ENCODE results near the gene BIRC6. TPM values are rescaled to one million over a fixed set of nuclear protein-coding genes. Genes with fewer than 3 reads are reported as not detected.

Gene BIRC6
- polyA plus RNA-seq, 2 of the 4 experiments (the other 2 are of a cell fraction), result 21.0 to 111 TPM

DNA sequence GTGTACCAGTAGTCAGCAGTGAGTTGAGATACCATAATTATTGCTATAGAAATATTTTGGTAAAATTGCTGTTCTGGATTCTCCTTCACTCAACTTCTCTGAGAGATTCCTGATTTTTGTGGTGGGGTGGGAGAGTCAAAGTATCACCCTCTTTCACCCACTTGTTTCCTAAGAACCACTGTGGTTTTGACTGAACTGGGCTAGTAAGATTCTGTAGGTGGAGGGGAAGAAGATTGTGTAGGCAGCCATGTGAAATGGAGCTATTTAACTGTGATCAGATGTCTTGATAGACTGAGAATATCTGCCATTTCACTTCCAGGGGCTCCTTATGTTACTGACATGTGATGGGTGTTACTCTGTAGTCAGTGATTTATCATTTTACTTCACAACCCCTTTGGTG is 45.3 kb downstream of the BIRC6 start:
- ATAC-seq (peak; percentile 30 to 53; a peak in 3 of 6 replicates), FAIRE-seq (no peak), DNase-seq (ENCODE audit: low read depth in 1 of 2, low spot score in 1 of 2) (no peak)
- Histone ChIP-seq H3K4me3 (no peak overlapping the region), H3K27ac (no peak overlapping the region), H3K9me3 (no peaks in the 10 kb centered on the region), H3K4me2 (no peak overlapping the region), H3K4me1 (peaks cover 10% of the 10 kb centered on the region; the same call in 2 of the 3 replicates)
- TF ChIP-seq HEYL (CRISPR knock-in tag; IDR thresholded peaks at IDR 0.05), result no peak
- POLR2A ChIA-PET, result interaction anchor here (1.0 kb wide), 1 partner anchor 45 kb away, joined by 3 read pairs; no protein-coding TSS in a partner anchor
- CTCF ChIA-PET, result no interaction called here

DNA sequence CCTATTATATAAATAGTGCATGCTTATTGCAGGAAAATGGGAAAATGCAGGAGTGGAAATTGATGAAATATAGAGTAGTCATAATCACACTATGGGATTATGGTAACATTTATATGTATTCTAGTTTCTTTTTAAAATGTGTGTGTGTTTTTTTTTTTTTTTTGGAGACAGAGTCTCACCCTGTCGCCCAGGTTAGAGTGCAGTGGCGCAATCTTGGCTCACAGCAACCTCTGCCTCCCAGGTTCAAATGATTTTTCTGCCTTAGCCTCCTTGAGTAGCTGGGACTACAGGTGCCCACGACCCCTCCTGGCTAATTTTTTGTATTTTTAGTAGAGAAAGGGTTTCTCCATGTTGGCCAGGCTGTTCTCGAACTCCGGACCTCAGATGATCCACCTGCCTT is 47.0 kb downstream of the BIRC6 start:
- ChIA-PET POLR2A (no interaction called here), CTCF (no interaction called here)
- DNase-seq (ENCODE audit: low read depth in 1 of 2, low spot score in 1 of 2) (no peak), ATAC-seq (no peak), FAIRE-seq (no peak)
- no peaks in the 10 kb centered on the region for H3K9me3 ChIP-seq
- WGBS (ENCODE audit: missing lambda C conversion rate), result 77% methylated on average over 5 of the region's 5 CpGs
- H3K4me2 ChIP-seq, result no peak overlapping the region
- H3K4me3 ChIP-seq, result no peak overlapping the region
- H3K4me1 ChIP-seq, result peaks cover 10% of the 10 kb centered on the region; the same call in 2 of the 3 replicates
- H3K27ac ChIP-seq, result no peak overlapping the region
- TF ChIP-seq CBX2 (IDR thresholded peaks at IDR 0.05; ENCODE audit: borderline replicate concordance, low read depth), result no peak
- TF ChIP-seq HOXB13 (CRISPR knock-in tag; IDR thresholded peaks at IDR 0.05; ENCODE audit: low read depth), result no peak
- TF ChIP-seq, protein P1, sequence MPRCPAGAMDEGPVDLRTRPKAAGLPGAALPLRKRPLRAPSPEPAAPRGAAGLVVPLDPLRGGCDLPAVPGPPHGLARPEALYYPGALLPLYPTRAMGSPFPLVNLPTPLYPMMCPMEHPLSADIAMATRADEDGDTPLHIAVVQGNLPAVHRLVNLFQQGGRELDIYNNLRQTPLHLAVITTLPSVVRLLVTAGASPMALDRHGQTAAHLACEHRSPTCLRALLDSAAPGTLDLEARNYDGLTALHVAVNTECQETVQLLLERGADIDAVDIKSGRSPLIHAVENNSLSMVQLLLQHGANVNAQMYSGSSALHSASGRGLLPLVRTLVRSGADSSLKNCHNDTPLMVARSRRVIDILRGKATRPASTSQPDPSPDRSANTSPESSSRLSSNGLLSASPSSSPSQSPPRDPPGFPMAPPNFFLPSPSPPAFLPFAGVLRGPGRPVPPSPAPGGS (IDR thresholded peaks at IDR 0.05), result no peak
- TF ChIP-seq FOSL2 (IDR thresholded peaks at IDR 0.05), result no peak
- no peak for TF ChIP-seq FOSL2 (CRISPR knock-in tag; IDR thresholded peaks at IDR 0.05)
- TF ChIP-seq NR3C1 (IDR thresholded peaks at IDR 0.05), result no peak
- no peak for TF ChIP-seq SREBF2 (IDR thresholded peaks at IDR 0.05)
- TF ChIP-seq RFX5 (IDR thresholded peaks at IDR 0.05), result no peak
- no peak for TF ChIP-seq KDM5A (IDR thresholded peaks at IDR 0.05)
- TF ChIP-seq ESRRA (IDR thresholded peaks at IDR 0.05; ENCODE audit: borderline replicate concordance, low read length), result no peak

DNA sequence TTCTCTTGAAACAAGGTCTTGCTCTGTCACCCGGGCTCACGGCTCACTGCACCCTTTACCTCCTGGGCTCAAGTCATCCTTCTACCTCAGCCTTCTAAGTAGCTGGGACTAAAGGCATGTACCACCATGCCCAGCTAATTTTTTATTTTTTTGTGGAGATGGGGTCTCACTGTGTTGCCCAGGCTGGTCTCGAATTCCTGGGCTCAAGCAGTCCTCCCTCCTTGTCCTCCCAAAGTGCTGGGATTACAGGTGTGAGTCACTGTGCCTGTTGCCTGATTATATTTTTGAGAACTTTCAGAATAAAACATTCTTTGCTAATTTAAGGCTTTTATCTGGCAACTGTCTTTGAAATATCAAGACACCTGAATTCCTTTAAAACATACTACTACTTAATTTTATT is 47.9 kb downstream of the BIRC6 start:
- H3K27ac ChIP-seq, result no peak overlapping the region
- FAIRE-seq (no peak), ATAC-seq (no peak), DNase-seq (ENCODE audit: low read depth in 1 of 2, low spot score in 1 of 2) (no peak)
- ChIA-PET CTCF (no interaction called here), POLR2A (no interaction called here)
- H3K4me1 ChIP-seq, result peaks cover 10% of the 10 kb centered on the region; the same call in 2 of the 3 replicates
- TF ChIP-seq SREBF2 (IDR thresholded peaks at IDR 0.05) (no peak), CEBPB (IDR thresholded peaks at IDR 0.05) (no peak), ZNF302 (CRISPR knock-in tag; IDR thresholded peaks at IDR 0.05) (no peak), POLR2A (IDR thresholded peaks at IDR 0.05; ENCODE audit: low read length) (no peak), RAD21 (conservative IDR thresholded peaks at IDR 0.05 in 1 of 2, IDR thresholded peaks at IDR 0.05 in 1 of 2) (no peak)
- TF ChIP-seq, protein P2, sequence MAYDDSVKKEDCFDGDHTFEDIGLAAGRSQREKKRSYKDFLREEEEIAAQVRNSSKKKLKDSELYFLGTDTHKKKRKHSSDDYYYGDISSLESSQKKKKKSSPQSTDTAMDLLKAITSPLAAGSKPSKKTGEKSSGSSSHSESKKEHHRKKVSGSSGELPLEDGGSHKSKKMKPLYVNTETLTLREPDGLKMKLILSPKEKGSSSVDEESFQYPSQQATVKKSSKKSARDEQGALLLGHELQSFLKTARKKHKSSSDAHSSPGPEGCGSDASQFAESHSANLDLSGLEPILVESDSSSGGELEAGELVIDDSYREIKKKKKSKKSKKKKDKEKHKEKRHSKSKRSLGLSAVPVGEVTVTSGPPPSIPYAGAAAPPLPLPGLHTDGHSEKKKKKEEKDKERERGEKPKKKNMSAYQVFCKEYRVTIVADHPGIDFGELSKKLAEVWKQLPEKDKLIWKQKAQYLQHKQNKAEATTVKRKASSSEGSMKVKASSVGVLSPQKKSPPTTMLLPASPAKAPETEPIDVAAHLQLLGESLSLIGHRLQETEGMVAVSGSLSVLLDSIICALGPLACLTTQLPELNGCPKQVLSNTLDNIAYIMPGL (CRISPR knock-in tag; IDR thresholded peaks at IDR 0.05; ENCODE audit: borderline replicate concordance), result no peak
- TF ChIP-seq, protein P3, sequence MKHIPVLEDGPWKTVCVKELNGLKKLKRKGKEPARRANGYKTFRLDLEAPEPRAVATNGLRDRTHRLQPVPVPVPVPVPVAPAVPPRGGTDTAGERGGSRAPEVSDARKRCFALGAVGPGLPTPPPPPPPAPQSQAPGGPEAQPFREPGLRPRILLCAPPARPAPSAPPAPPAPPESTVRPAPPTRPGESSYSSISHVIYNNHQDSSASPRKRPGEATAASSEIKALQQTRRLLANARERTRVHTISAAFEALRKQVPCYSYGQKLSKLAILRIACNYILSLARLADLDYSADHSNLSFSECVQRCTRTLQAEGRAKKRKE (CRISPR knock-in tag; IDR thresholded peaks at IDR 0.05; ENCODE audit: low read depth), result no peak
- TF ChIP-seq, protein P4, sequence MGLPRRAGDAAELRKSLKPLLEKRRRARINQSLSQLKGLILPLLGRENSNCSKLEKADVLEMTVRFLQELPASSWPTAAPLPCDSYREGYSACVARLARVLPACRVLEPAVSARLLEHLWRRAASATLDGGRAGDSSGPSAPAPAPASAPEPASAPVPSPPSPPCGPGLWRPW (IDR thresholded peaks at IDR 0.05), result no peak
- H3K4me3 ChIP-seq, result no peak overlapping the region
- H3K9me3 ChIP-seq, result no peaks in the 10 kb centered on the region
- WGBS (ENCODE audit: missing lambda C conversion rate), result 93% methylated on average over 3 of the region's 3 CpGs
- H3K4me2 ChIP-seq, result no peak overlapping the region
